GM21423 (cell line): ENCODE measurements around the gene MMRN1.

Experiments
- ATAC-seq: cut with Tn5 transposase; IDR thresholded peaks from one replicate; pipeline ENCODE4 v1.9.1; 2021; ENCODE audit warnings: mild to moderate bottlenecking, moderate library complexity; ENCODE audit not compliant: unreplicated experiment

MMRN1 gene

GRCh38 chr4:89909889-89910288 lies 15.2 kb downstream of the MMRN1 start:
- ATAC-seq = no peak

DNA sequence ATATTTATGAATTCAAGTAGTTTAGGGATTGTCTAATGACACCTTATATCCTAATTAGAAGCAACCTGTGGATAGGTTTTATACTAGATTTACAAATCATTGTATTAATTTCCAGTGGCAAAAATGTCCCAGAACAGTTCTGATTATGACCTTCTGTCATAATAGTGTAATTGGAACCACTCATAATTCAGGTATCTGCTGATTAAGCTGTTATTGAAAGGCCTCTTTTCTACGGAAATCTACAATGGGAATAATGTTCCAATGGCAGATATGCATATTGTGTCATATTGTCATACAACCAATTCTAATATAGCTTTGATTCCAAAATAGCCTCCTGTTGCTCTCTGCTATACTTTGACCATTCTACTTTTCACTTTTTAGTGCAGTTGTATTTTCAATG lies 19.0 kb downstream of the MMRN1 start:
- ATAC-seq = no peak

GRCh38 chr4:89914609-89915550 lies 20.2 kb downstream of the MMRN1 start:
- no peak for ATAC-seq

DNA sequence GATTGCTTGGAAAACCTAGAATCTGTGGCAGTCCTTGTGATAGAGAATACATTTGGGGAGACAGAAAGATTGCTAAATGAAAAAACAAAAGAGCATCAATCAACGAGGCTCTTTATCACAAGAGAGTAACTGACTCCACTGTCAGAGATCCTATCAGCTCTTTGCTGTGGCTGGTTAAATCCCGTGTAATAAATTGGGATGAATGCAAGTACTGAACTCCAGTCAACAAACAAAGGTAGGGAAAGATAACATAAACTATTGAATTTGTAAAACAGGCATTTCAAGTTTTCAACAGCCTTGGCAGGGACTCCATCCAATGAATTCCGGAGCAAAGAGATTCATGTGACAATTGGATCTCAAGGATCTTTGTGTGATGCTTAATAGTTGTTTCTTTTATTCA lies 21.3 kb downstream of the MMRN1 start:
- ATAC-seq = no peak

GRCh38 chr4:89922848-89923416 lies 28.3 kb downstream of the MMRN1 start:
- no peak for ATAC-seq

- no peak for ATAC-seq
These were observed 34.2 kb downstream of the MMRN1 start for GRCh38 chr4:89928838-89929237.

DNA sequence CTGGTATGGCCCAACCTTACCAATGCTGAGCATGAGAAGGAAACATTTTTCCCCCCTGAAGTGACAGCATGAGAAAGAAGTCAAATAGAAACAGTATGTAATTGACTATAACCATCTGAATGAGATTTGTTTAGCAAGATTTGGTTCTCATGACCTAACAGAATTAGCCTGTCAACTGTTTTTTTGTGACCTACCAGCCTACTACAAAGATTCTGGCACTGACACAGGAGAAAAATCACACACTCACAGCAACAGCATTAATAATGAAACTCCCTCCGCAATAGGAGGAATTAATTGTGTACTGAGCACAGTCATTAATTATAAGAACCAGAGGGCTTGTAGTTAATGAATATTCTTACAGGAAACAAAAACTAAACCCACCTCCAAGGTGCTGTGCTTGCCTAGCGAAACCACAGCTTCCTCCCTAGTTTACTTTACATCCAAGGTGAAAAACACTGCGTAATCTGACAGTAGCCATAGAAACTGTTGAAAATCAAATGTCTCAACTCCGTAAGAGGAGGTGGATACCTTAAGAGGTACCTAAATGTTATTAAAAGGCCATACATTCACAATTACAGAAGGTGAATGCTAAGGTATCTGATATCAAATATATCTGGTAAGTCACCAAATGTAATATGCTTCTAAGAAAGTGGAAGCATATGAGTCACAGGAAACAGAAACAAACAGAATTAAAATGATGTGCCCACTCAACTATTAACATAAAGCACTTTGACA lies 34.9 kb downstream of the MMRN1 start:
- ATAC-seq = peak; percentile 94

- ATAC-seq = peak; percentile 69
These were observed 44.9 kb downstream of the MMRN1 start for GRCh38 chr4:89939546-89939945.

DNA sequence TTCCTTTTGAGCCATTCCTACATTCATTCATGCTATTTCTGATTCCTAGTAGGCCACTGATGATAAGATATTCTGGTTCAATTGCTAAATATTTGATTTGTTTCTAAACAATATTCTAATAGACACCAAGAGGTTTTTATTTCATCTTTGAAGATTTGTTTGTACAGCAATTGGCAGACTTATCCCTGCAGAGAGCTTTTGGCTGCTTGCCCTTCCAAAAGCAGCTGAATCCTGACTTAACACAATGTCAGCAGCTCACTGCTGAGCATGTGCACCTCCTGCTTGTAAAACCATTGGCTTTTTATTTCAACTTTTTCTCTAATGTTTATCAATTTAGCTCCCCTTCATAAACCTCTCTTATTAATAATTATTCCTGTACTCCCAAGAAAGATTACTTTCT lies 45.3 kb downstream of the MMRN1 start:
- ATAC-seq = no peak

GRCh38 chr4:89942811-89943210 lies 48.2 kb downstream of the MMRN1 start:
- no peak for ATAC-seq

DNA sequence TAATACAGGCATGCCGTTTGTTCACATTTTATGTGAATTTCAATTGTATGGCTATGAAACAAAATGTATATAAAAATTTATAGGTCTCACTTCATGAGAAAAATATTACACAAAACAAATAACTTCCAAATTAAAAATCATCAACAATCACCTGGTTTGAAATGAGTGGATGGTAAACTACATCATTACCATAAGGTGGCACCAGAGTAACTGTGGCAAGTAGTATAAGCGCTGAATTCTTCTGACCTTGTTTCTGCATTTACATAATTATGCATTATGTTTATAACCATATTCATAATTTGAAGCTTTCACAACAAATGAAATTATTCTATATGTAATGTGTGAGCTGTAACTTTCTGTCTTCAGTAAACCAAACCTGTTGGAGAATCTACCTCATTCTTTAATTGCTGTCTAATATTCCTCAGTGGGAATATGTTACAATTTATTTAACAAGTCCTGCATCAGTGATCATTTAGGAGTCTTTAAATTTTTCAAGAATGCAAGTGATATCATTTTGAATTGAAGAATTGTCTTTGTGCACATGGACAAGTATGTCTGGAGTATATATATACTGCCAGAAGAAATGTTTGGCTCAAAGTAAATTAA lies 55.2 kb downstream of the MMRN1 start:
- ATAC-seq = no peak

- no peak for ATAC-seq
These were observed 57.8 kb downstream of the MMRN1 start for GRCh38 chr4:89952458-89952857.

GRCh38 chr4:89954906-89955695 lies 60.4 kb downstream of the MMRN1 start:
- no peak for ATAC-seq

GRCh38 chr4:89957046-89957926 lies 62.6 kb downstream of the MMRN1 start:
- ATAC-seq = no peak

DNA sequence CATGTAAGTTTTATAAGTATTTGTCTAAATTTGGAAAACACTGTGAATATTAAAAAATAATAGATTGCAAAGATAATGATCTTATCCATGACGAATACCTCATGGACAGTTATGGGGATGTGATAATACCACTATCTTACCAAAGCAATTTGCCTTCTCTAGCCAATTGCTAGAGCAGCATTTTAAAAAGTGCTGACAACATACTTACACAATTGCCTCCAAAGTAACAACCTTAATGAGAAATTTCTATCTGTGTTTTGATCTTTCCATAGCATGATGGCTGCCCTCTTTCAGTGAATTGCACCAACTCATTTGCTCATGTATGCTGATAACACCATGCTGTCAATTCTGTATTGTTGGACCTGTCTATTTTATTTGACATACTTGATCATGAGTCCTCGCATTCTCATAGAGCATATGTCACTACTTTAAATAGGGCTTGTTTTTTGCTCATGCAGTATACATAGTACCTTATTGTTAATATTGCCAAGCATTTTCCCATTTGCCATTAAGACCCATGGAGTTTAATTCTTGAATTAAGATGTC lies 87.2 kb downstream of the MMRN1 start:
- no peak for ATAC-seq

- ATAC-seq = no peak
These were observed 93.6 kb downstream of the MMRN1 start for GRCh38 chr4:89988268-89988667.

DNA sequence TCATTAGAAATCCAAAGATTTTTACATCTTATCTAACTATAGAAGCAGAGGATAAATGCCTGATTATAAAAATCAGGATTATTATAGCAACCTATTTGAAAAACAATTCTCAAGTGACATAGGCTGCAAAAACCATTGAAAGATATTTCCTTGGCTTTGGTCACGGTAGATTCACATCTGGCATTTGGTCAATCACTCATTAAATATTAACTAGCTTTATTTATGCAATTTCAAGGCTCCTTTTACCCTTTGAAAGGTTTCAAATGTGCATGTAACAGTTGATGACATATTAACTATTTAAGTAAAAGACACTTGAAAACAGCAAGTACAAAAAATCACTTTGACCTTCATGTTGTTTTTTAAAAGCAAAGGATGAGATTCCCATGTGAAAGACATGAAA lies 98.1 kb downstream of the MMRN1 start:
- ATAC-seq = no peak

GRCh38 chr4:89994176-89994873 lies 99.7 kb downstream of the MMRN1 start:
- no peak for ATAC-seq

DNA sequence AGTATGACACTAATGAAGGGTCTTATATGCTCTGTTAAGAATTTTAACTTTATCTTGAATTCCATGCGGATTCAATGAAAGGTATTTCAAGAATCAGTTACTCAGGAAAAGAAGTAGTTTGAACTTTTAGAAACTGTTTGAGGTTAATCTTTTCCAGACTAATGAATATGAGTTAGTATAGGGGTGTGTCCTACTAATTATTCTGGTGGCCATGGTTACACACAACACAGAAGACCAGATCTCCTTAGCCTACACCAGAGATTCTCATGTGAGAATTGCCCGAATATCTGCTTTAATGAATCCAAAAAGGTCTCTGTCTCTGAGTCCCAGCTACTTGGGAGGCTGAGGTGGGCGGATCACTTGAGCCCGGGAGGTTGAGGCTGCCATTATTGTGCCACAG lies 100.4 kb downstream of the MMRN1 start:
- ATAC-seq = no peak
